Neural progenitor cell (in vitro differentiated cells): ENCODE measurements around the gene PANK4. TPM values are rescaled to one million over a fixed set of nuclear protein-coding genes. Genes with fewer than 3 reads are reported as not detected.

Experiments used
- DNase-seq: peaks from one replicate; pipeline ENCODE4 v3.0.0-alpha.2; 2016; ENCODE audit warnings: low spot score
- H2AFZ ChIP-seq: fragments of 200-600 bp; sonication (generic); replicated peaks from 2 replicates; pipeline ENCODE4 v1.6.1; 2016; ENCODE audit warnings: antibody characterized with exemption
- H3F3A ChIP-seq: fragments of 200-600 bp; sonication (generic); 2 replicates; pipeline ENCODE4 v1.6.1; 2016; ENCODE audit warnings: antibody characterized with exemption, low read depth
- H3K27ac ChIP-seq: fragments of 200-600 bp; sonication (generic); 2 replicates; pipeline ENCODE4 v1.5.1; 2016; ENCODE audit warnings: mild to moderate bottlenecking
- H3K27me3 ChIP-seq: fragments of 200-600 bp; sonication (generic); 2 replicates; pipeline ENCODE4 v1.6.1; 2016; ENCODE audit warnings: mild to moderate bottlenecking, moderate library complexity
- H3K36me3 ChIP-seq: fragments of 200-600 bp; sonication (generic); 2 replicates; pipeline ENCODE4 v1.5.1; 2016
- H3K4me1 ChIP-seq: fragments of 200-600 bp; sonication (generic); 2 replicates; pipeline ENCODE4 v1.6.1; 2016; ENCODE audit warnings: mixed run types
- H3K4me2 ChIP-seq: fragments of 200-600 bp; sonication (generic); 2 replicates; pipeline ENCODE4 v1.6.1; 2016
- H3K4me3 ChIP-seq: fragments of 200-600 bp; sonication (generic); 2 replicates; pipeline ENCODE4 v1.5.1; 2016
- H3K79me2 ChIP-seq: fragments of 200-600 bp; sonication (generic); 2 replicates; pipeline ENCODE4 v1.6.1; 2016; ENCODE audit warnings: low read depth
- H3K9ac ChIP-seq: fragments of 200-600 bp; sonication (generic); 2 replicates; pipeline ENCODE4 v1.6.1; 2016
- H3K9me3 ChIP-seq: fragments of 200-600 bp; sonication (generic); 2 replicates; pipeline ENCODE4 v1.5.1; 2016; ENCODE audit warnings: low read depth
- H4K20me1 ChIP-seq: fragments of 200-600 bp; sonication (generic); 2 replicates; pipeline ENCODE4 v1.6.1; 2016; ENCODE audit warnings: low read depth
- H3K27ac Mint-ChIP-seq: 3 replicates; pipeline ENCODE4 v1.8.0; 2021; ENCODE audit warnings: mixed read lengths
- H3K27me3 Mint-ChIP-seq: 2 replicates; pipeline ENCODE4 v1.8.0; 2022; ENCODE audit warnings: low read depth, mild to moderate bottlenecking, inconsistent platforms, moderate library complexity, mixed read lengths; ENCODE audit not compliant: insufficient read depth
- H3K36me3 Mint-ChIP-seq: 3 replicates; pipeline ENCODE4 v1.8.0; 2021; ENCODE audit warnings: mixed read lengths
- H3K4me1 Mint-ChIP-seq: 3 replicates; pipeline ENCODE4 v1.8.0; 2021; ENCODE audit warnings: mixed read lengths
- H3K4me3 Mint-ChIP-seq: 3 replicates; pipeline ENCODE4 v1.8.0; 2021; ENCODE audit warnings: mild to moderate bottlenecking, moderate library complexity, mixed read lengths
- H3K9me3 Mint-ChIP-seq: 3 replicates; pipeline ENCODE4 v1.8.0; 2020; ENCODE audit warnings: mixed read lengths
- CTCF ChIP-seq: fragments of 200-600 bp; sonication (generic); IDR thresholded peaks from 2 replicates; pipeline ENCODE4 v1.5.1; 2017; ENCODE audit warnings: antibody characterized with exemption, mild to moderate bottlenecking
- EZH2 ChIP-seq: fragments of 200-600 bp; sonication (generic); IDR thresholded peaks from 2 replicates; pipeline ENCODE4 v1.6.1; 2017; ENCODE audit warnings: antibody characterized with exemption, mild to moderate bottlenecking, moderate library complexity
- EZH2phosphoT487 ChIP-seq: fragments of 200-600 bp; sonication (generic); IDR thresholded peaks from 2 replicates; pipeline ENCODE4 v1.6.1; 2017; ENCODE audit warnings: antibody characterized with exemption
- total RNA-seq: library from RNA; depleted of rRNA; stranded (reverse); fragments of >200 nt; gene quantifications from 2 replicates; pipeline ENCODE4 v1.2.3, GENCODE V29; 2015; ENCODE audit warnings: low replicate concordance

Gene PANK4
- total RNA-seq, 1 donor from 2014 or later = 30.6 TPM

- H3K4me1 ChIP-seq = peaks cover 46% of the 10 kb centered on the region
- peaks cover 22% of the 10 kb centered on the region for H4K20me1 ChIP-seq
- H3K27me3 Mint-ChIP-seq = peaks cover 7% of the 10 kb centered on the region
- H3K4me1 Mint-ChIP-seq = peaks cover 20% of the 10 kb centered on the region
- no peak for DNase-seq
- no peak overlapping the region for H3K4me3 Mint-ChIP-seq
- no peak overlapping the region for H3K4me3 ChIP-seq
- no peaks in the 10 kb centered on the region for H3K9me3 Mint-ChIP-seq
- no peaks in the 10 kb centered on the region for H3K9me3 ChIP-seq
- peaks cover 16% of the 10 kb centered on the region for H3K27me3 ChIP-seq
- no peak overlapping the region for H3K27ac ChIP-seq
- H3K79me2 ChIP-seq = no peaks in the 10 kb centered on the region
- H3K9ac ChIP-seq = no peak overlapping the region
- no peak overlapping the region for H3K4me2 ChIP-seq
- no peaks in the 10 kb centered on the region for H3K36me3 ChIP-seq
- no peaks in the 10 kb centered on the region for H3F3A ChIP-seq
- no peak overlapping the region for H3K27ac Mint-ChIP-seq
- H3K36me3 Mint-ChIP-seq = no peaks in the 10 kb centered on the region
- H2AFZ ChIP-seq = no peak overlapping the region
- TF ChIP-seq EZH2phosphoT487 (no peak), CTCF (no peak), EZH2 (no peak)
These were observed 54.3 kb downstream of the PANK4 start for GRCh38 chr1:2472109-2472508.

GRCh38 chr1:2471587-2472001 is 54.8 kb downstream of the PANK4 start:
- no peak for DNase-seq
- Mint-ChIP-seq H3K27me3 (peaks cover 6% of the 10 kb centered on the region), H3K36me3 (no peaks in the 10 kb centered on the region), H3K4me1 (peaks cover 16% of the 10 kb centered on the region), H3K4me3 (no peak overlapping the region), H3K27ac (no peak overlapping the region), H3K9me3 (no peaks in the 10 kb centered on the region)
- no peak overlapping the region for H3K4me2 ChIP-seq
- no peak overlapping the region for H3K4me3 ChIP-seq
- peaks cover 26% of the 10 kb centered on the region for H4K20me1 ChIP-seq
- H3K4me1 ChIP-seq = peaks cover 47% of the 10 kb centered on the region
- H3K9ac ChIP-seq = no peak overlapping the region
- no peaks in the 10 kb centered on the region for H3K79me2 ChIP-seq
- no peak overlapping the region for H3K27ac ChIP-seq
- H2AFZ ChIP-seq = no peak overlapping the region
- H3F3A ChIP-seq = no peaks in the 10 kb centered on the region
- H3K36me3 ChIP-seq = no peaks in the 10 kb centered on the region
- no peak for TF ChIP-seq CTCF
- TF ChIP-seq EZH2phosphoT487 = no peak
- no peak for TF ChIP-seq EZH2
- H3K9me3 ChIP-seq = no peaks in the 10 kb centered on the region
- H3K27me3 ChIP-seq = peaks cover 16% of the 10 kb centered on the region

- peaks cover 6% of the 10 kb centered on the region for H3K27me3 Mint-ChIP-seq
- H3K9me3 Mint-ChIP-seq = no peaks in the 10 kb centered on the region
- Histone ChIP-seq H2AFZ (no peak overlapping the region), H3K4me3 (no peak overlapping the region), H3K27me3 (peaks cover 16% of the 10 kb centered on the region), H3K27ac (no peak overlapping the region), H3K79me2 (no peaks in the 10 kb centered on the region), H3F3A (no peaks in the 10 kb centered on the region), H3K9me3 (no peaks in the 10 kb centered on the region), H3K9ac (no peak overlapping the region), H4K20me1 (peaks cover 28% of the 10 kb centered on the region), H3K36me3 (no peaks in the 10 kb centered on the region), H3K4me1 (peaks cover 44% of the 10 kb centered on the region), H3K4me2 (no peak overlapping the region)
- peaks cover 16% of the 10 kb centered on the region for H3K4me1 Mint-ChIP-seq
- H3K36me3 Mint-ChIP-seq = no peaks in the 10 kb centered on the region
- H3K27ac Mint-ChIP-seq = no peak overlapping the region
- no peak for TF ChIP-seq EZH2
- TF ChIP-seq CTCF = no peak
- no peak for TF ChIP-seq EZH2phosphoT487
- DNase-seq = no peak
- H3K4me3 Mint-ChIP-seq = no peak overlapping the region
These were observed 55.3 kb downstream of the PANK4 start for GRCh38 chr1:2471159-2471471.
